Inflammatory macrophage treated with lipopolysaccharide for 4 hours (primary cell): ENCODE measurements around the gene LCT.
"Not testable (repeated sequence)": the region's sequence is repeated elsewhere in the genome, so short reads cannot be mapped to it uniquely, and the experiment has no call there.

Experiments used
- DNase-seq: peaks from one replicate; pipeline ENCODE4 v3.0.0-alpha.2; 2020

The LCT gene

GRCh38 chr2:135836596-135837270, at the start of gene LCT:
Gene LCT (minus strand): TSS chr2:135837184. CDS start chr2:135837169, 15 bp downstream.
- DNase-seq, result no peak

DNA sequence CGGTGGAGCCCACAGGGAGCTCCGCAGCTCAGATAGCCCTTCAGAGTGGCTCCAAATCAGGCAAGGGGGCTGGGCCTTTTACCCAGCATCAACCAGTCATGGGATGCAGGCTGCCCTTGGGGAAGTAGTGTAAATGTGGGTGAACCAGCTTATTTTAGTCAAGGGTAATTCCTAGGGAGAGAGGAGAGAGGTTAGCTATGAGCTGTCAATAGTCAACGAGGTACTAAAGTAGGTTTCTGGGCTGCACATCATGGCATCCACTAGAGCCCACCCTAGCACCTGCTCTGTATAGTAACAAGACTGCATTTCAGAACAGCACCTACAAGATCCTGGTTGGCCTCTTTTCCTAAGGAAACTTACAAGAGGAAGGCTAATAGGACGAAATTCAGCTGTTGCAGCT, 48.7 kb upstream of the LCT start:
- no peak for DNase-seq

DNA sequence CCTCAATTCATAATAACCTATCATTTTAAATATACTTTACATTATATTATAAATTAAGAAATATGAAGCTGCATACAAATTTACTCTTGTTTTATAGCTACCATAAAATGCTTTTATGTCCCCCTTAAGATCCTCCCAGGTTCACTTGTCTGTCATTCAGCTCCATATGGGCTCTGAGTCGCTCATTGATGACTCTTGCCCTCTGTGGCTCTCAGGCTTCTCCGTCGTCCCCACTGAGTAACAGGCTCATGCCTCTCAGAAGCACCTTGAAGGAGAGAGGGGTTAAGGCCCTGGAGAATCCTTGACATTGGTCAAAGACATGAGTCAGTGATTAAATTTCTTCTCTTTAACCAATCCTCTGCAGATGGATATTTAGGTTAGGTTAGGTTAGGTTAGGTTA, 45.4 kb upstream of the LCT start:
- DNase-seq, result no peak

DNA sequence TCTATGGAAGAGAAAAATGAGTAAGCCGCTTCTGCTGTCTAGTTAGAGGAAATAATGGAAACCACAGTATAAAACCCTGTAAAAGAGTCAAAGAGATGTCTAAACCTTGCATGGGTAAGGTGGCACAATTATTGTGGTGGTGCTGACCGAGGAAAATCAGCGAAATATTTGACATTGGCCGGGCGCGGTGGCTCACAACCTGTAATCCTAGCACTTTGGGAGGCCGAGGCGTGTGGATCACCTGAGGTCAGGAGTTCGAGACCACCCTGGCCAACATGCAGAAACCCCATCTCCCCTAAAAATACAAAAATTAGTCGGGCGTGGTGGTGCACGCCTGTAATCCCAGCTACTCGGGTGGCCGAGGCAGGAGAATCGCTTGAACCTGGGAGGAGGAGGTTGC, 39.8 kb upstream of the LCT start:
- DNase-seq, result not testable (repeated sequence)

- peak; percentile 100 for DNase-seq
These were observed 39.2 kb upstream of the LCT start, which contains the start of gene MCM6 for GRCh38 chr2:135876066-135876711. Gene MCM6 (minus strand): TSS chr2:135876443. CDS start chr2:135876365, 78 bp downstream.

- peak; percentile 49 for DNase-seq
These were observed 38.6 kb upstream of the LCT start for GRCh38 chr2:135875491-135876065.

- DNase-seq, result no peak
These were observed 37.9 kb upstream of the LCT start for GRCh38 chr2:135874777-135875365.

DNA sequence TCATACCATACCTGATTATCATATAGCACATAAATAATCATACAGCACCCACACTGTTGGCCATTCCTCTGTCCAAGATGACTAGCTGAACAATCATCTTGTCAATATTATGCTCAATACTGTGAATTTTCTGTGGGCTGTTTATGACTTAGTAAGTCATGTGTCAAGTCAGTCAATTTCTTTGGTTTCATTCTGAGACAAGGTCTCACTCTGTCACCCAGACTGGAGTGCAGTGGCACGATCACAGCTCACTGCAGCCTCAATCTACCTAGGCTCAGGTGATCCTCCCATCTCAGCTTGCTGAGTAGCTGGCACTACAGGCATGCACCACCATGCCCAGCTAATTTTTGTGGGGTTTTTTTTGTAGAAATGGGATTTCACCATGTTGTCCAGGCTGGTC, 33.6 kb upstream of the LCT start:
- no peak for DNase-seq

- no peak for DNase-seq
These were observed 26.2 kb upstream of the LCT start for GRCh38 chr2:135863233-135863632.

- DNase-seq, result no peak
These were observed 25.7 kb upstream of the LCT start for GRCh38 chr2:135862718-135863117.

- DNase-seq, result no peak
These were observed 16.4 kb upstream of the LCT start for GRCh38 chr2:135853401-135853800.

GRCh38 chr2:135851858-135852257, 14.9 kb upstream of the LCT start:
- no peak for DNase-seq

GRCh38 chr2:135850892-135851668, 14.1 kb upstream of the LCT start:
- DNase-seq, result no peak

GRCh38 chr2:135849087-135849486, 12.1 kb upstream of the LCT start:
- DNase-seq, result no peak

DNA sequence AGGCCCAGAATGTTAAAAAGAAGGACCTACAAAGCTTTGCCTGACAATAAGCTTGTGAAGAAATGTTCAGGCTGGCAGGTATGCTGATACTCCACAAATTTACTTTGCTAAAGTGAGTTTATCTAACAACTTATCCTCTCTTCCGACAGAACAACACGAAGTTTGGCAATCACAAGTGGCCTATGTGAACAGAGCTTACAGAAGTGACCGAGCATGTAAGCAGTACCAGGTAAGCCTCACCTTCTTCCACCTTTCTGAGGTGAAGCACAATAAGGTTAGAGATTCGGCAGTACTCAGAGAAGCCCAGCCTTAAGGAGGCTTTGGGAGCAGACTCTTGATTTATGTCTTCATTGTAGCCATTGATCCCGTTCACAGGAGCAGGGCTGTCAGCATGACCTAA, 9.0 kb upstream of the LCT start:
- no peak for DNase-seq

DNA sequence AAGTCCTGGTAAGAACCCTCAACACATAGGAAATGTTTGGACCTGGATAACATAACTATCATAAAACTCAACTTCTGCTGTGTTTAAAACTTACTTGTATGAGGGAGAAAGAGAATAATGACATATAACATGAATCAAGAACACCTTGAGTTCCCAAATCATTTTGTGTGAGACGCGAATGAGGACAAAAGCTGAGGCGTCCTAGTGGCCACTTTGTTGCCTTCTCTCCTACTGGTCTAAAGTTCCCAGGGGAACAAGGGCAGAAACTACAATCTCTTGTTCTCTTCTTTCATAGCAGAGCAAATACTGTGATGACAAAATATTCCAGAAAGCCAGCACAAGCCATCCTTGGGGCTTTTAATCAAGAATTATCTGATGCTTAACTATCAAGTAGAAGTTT, 8.3 kb upstream of the LCT start:
- DNase-seq, result no peak

DNA sequence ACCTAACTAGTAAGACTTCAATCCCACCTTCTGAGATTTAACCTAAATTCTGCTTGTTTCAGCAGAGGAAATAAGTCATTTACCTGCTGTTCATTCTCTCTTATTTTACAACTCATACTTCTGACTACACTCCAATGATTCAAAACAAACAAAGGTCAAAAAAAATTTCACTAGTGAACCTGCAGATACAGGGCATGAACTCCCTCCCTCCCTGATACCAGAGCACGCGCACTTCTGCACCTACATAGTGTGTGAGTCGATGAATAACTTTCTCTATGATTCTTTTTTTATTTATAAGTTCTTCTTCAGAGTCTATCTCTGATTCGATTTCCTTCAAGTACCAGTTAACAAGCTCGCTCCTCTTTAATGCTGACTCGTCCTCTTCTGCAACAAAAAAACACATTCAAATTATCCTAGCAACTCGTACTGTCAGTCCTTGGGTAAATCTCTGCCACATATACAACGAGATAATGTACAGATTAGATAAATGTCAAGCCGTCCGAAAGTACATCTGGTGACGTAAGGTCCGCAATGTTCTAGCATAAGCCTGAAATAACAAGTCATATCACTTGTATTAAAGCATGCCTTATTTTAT, 7.4 kb upstream of the LCT start:
- no peak for DNase-seq

DNA sequence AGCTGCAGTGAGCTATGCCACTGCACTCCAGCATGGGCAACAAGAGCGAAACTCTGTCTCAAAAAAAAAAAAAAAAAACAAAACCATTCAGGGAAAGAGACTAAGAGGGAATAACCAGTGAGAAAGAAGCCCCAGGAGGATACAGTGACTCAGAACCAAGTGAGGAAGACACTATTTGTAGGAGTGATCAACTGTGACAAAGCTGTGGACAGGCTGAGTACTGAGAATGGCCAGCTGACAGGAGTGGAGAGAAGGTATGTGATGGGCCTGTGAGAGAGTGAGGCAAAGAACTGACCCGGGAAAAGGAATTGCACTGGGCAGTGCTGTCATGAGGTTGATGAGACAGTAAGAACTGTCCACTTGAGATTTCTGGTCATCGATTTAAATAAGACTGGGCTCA, 6.7 kb upstream of the LCT start:
- no peak for DNase-seq

- peak; percentile 63 for DNase-seq
These were observed 3.6 kb upstream of the LCT start for GRCh38 chr2:135840601-135841000.

GRCh38 chr2:135839713-135840112, 2.7 kb upstream of the LCT start:
- no peak for DNase-seq

DNA sequence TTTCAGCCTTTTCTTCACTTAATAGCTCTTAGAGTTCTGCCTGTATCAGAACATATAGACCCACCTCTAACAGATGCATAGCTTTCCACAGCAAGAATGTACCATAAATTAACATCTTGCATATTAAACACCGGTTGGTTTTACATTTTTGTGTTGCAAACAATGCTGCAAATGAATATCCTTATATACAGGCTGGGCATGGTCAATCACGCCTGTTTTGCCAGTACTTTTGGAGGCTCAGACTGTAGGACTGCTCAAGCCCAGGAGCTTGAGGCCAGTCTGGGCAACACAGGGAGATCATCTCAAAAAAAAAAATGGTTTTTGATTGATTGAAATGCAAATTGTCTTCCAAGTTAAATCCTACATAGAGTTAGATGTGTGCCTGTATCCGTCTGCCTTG, 1.5 kb upstream of the LCT start:
- DNase-seq, result no peak

DNA sequence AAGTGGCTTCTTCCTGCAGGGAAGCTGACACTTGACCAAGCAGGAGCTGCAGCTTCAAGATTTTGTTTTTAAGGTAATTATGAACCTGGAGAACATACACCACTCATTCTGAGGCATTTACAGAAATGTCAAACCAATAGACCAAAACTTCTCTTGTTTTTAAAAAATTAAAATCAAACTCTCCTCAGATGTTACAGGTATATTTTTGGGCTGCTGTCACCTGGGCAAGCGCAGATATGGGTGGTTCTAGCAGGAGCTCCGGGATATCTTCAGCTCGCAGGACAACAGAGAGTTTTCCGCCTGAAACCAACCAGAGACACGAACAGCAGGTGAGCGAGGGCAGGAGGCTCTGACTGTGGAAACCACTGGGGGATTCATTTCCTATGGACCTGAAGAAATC, 4.1 kb downstream of the LCT start:
- no peak for DNase-seq
